ENCODE results near the gene DTNBP1. TPM values are rescaled to one million over a fixed set of nuclear protein-coding genes. Genes with fewer than 3 reads are reported as not detected.

The DTNBP1 gene
- total and polyA plus RNA-seq, 2 of the 8 experiments (the other 6 are each of a cell fraction or from before 2014, with no cell fraction given): 13.5 to 22.1 TPM

- TF ChIP-seq CBX8 (IDR thresholded peaks at IDR 0.05; ENCODE audit: borderline replicate concordance, low read depth, low read length) (no peak), POU5F1 (IDR thresholded peaks at IDR 0.05; ENCODE audit: low read depth, low read length) (no peak), RNF2 (IDR thresholded peaks at IDR 0.05; ENCODE audit: borderline replicate concordance, low read depth, low read length, missing control alignments, poor library complexity, severe bottlenecking) (no peak), SRF (IDR thresholded peaks at IDR 0.05; ENCODE audit: low read depth, low read length) (no peak)
These were observed 6.7 kb downstream of the DTNBP1 start (continued) for GRCh38 chr6:15656145-15656544.
